Jurkat, Clone E6-1 (cell line): Measurements from ENCODE around the gene MEF2A.

Source experiments
- DNase-seq: peaks from one replicate; pipeline ENCODE4 v3.0.0-alpha.2; 2011; ENCODE audit warnings: low read depth, low spot score
- H3K4me3 ChIP-seq: 2 replicates; pipeline ENCODE4 v1.5.1; 2011; ENCODE audit warnings: mild to moderate bottlenecking, low read length, control low read depth, moderate library complexity

Gene MEF2A

DNA sequence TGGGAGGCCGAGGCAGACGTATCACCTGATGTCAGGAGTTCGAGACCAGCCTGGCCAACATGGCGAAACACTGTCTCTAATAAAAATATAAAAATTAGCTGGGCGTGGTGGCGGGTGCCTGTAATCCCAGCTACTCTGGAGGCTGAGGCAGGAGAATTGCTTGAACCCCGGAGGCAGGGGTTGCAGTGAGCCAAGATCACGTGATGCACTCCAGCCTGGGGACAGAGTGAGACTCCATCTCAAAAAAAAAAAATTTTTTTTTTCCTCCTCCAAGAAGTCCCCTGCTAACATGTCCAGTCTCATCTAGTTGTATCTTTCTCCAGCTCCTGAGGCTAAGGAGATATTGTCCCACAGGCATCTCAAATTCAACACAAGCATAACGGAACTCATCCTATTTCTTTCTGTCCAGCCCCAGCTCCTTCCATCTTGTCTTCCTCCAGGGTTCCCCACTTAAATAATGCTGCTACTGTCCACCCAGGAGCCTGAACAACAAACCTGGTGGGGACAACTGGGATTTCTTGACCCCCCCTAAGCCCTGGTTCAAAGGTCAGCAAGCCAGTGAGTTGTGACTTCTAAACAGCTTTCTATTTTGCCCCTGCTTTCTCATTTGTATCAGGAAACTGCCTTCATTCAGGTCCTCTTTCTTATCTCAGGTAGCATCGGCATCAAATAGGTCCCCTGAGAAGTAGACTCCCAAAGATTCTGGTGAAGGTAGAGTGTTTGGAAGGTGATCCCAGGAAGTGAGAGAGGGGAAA, 4.1 kb upstream of the MEF2A start:
- no peak overlapping the region for H3K4me3 ChIP-seq
- DNase-seq, result no peak

DNA sequence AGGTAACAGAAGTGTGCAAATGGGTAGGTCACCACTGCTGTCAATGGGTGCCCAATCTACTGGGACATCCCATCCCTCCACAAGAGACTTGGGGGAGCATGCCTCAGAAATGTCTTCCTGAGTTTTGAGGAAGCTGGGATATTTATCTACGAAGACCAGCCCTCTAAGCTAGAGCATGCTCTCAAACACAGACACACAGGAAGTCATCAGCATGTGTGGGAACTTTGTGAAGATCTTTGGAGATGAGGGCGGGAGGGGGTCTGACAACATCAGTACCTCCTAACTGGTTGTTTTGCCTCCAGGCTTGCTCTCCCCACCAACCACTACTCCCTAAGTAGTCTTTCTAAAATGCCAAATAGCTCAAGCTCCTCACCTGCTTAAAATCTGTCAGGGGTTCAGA, 3.5 kb upstream of the MEF2A start:
- no peak overlapping the region for H3K4me3 ChIP-seq
- peak; percentile 39 for DNase-seq

DNA sequence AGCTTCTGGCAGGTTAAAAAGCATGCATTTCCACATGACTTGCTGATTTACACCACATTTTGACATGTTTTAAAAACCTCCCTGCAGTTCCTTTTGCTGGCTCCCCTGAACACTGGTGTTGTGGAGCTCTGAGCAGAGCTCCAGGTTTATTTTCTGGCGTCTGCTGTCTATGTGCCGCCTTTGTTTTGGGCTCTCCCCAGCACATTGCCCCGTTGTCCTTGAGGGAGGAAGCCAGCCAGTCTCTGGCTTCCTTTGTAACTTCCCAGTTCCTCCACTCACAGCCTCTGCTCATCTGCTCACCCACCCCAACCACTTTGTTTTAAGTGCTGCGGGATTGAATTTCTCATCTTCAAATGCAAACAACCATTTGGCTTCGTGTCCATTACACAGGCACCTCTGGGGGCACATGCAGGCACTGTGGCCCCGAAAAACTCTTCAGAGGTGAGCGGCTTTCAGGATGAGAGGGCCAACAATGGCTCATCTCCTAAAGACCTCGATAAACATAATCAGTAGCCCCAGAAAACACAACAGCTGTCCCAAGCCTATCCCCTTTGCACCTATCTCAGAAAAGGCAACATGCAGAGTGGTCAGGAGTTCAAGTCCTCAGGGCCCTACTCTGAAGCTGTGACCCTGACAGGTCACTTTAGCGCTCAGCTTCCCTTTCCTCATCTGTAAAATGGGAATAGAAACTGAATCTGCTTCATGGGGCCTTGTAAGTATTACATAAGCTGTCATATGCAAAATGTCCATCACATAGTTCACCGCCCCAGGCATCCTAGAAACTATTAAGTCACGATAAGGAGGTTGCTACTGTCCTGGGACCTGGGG, 1.3 kb upstream of the MEF2A start:
- no peak for DNase-seq
- peak overlapping the region; percentile 81 for H3K4me3 ChIP-seq

DNA sequence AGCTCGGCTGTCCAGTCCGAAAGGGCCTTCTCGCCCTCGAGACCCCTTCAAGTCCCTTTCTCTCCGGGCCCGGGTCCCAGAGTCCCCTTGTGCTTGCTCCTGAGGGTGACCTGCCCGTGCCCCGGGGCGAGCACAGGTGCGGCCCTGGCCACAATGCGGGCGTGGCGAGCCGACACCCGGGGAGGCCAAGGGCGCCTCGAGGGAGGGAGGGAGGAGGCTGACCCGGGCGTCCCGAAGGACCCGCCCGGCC, 810 bp upstream of the MEF2A start:
- DNase-seq, result no peak
- peak overlapping the region; percentile 81 for H3K4me3 ChIP-seq

- DNase-seq, result no peak
- peak overlapping the region; percentile 81 for H3K4me3 ChIP-seq
These were observed 543 bp downstream of the MEF2A start for GRCh38 chr15:99566157-99566897.

DNA sequence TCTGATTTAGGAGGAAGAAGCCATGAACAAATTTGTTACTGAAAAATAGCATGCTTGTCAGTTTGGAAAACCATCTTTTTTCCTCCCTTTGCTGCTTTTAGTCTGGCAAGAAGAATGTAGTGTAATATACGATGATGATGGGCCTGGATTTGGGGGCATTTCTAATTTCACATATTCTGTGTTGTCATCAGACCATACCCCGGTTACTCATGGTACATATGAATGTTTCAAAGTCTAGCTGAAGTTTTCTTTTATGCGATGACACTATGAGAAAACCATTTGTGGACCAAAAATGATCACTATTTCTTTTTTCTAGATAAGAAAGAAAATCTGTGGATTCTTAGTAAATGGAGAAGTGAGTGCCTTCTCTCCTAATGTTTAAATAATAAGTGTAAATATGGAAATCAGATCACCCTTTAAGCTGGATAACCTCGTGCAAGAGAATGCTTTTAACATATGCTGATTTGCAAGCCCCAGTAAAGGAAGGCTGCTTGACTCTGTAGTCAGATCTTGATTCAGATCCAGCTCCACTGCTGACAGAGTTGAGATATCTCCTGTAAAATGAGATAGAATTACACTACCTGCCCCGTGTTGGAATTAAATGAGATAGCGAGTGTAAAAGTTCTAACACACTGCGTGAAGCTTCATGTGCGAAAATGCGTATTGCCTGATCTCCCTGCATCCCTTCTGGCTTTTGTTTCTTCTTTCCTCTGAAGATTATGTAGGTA, 3.0 kb downstream of the MEF2A start:
- H3K4me3 ChIP-seq, result no peak overlapping the region

GRCh38 chr15:99571299-99571698, 5.5 kb downstream of the MEF2A start:
- no peak overlapping the region for H3K4me3 ChIP-seq
- DNase-seq, result no peak

More for the DNA sequence above, 3.0 kb downstream of the MEF2A start:
- no peak for DNase-seq

- no peak overlapping the region for H3K4me3 ChIP-seq
- no peak for DNase-seq
These were observed 8.3 kb downstream of the MEF2A start for GRCh38 chr15:99574048-99574447.

- H3K4me3 ChIP-seq, result no peak overlapping the region
- no peak for DNase-seq
These were observed 8.7 kb downstream of the MEF2A start for GRCh38 chr15:99574502-99574901.

- DNase-seq, result no peak
- no peak overlapping the region for H3K4me3 ChIP-seq
These were observed 13.0 kb downstream of the MEF2A start for GRCh38 chr15:99578809-99579208.

DNA sequence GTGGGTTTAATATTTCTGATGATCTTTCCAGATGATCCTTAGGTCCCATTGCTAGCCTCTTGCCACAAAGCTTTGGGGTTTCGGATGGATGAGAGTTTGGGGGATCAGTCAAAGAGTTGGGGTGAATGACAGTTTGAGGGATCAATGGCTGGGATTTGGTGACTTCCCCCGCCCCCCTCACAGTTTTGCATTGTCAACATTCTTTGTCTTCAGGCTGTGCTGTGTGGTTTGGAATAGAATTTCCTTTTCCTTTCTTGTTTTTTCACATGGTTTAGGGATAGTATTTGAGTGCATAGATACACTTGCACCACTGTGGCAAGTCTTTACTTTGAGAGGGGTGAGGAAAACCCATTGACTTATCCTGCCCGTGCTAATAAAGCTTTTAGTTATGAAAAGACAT, 14.3 kb downstream of the MEF2A start:
- no peak for DNase-seq
- H3K4me3 ChIP-seq, result no peak overlapping the region

DNA sequence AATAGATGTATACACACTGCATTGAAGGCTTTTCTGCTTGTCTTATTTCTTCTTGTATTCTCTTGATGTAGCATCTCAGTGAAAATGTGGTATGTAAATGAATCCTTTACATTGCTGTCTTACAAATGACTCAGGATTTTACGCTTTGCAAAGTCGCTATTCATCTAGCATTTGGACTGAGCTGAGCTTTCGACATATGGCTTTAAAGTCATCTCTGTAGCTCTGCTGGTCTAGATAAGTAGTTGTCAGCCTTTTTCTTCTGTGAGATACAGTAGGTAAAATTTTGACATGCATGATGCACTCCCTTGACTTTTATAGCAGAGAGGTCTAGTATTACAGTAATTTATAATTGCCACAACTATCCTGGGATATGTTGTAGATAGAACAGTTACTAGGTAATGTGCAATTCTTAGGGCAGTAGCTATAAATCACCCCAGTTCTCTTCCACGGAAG, 16.8 kb downstream of the MEF2A start:
- no peak overlapping the region for H3K4me3 ChIP-seq
- DNase-seq, result no peak

DNA sequence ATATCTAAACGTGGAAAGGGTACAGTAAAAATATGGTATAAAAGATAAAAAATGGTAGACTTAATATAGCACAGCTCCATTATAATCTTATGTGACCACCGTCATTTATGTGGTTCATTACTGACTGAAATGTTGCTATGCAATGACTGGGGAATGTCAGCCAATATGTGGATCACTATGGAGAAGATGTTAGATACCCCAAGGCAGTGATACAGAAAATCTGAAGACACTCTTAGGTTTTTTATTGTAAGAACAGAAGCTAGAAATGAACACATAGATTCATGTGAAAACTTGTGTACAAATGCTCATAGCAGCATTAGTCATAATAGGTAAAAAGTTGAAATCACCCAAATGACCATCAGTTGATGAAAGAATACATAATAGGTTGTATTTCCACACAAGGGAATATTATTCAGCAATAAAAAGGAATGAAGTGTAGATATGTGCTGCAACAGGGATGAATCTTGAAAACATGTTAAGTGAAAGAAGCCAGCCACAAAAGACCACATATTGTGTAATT, 18.4 kb downstream of the MEF2A start:
- no peak for DNase-seq
- no peak overlapping the region for H3K4me3 ChIP-seq

DNA sequence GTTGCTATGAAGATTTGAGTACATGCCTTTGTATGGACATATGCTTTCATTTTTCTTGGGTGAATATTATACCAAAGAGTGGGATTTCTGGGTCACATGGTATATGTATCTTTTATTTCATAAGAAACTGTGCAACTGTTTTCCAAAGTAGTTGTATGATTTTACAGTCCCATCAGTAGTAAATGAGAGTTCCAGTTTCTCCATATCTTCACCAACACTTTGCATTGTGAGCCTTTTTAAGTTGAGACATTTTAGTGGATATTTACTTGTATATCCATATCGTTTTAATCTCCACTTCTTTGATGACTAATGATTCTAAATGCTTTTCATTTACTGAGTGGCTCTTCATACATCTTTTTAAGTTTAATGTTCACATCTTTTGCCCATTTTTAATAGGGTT, 20.3 kb downstream of the MEF2A start:
- no peak overlapping the region for H3K4me3 ChIP-seq
- no peak for DNase-seq

GRCh38 chr15:99589801-99590200, 24.0 kb downstream of the MEF2A start:
- no peak overlapping the region for H3K4me3 ChIP-seq
- peak; percentile 62 for DNase-seq

GRCh38 chr15:99590913-99591646, 25.3 kb downstream of the MEF2A start:
- no peak for DNase-seq
- H3K4me3 ChIP-seq, result no peak overlapping the region

DNA sequence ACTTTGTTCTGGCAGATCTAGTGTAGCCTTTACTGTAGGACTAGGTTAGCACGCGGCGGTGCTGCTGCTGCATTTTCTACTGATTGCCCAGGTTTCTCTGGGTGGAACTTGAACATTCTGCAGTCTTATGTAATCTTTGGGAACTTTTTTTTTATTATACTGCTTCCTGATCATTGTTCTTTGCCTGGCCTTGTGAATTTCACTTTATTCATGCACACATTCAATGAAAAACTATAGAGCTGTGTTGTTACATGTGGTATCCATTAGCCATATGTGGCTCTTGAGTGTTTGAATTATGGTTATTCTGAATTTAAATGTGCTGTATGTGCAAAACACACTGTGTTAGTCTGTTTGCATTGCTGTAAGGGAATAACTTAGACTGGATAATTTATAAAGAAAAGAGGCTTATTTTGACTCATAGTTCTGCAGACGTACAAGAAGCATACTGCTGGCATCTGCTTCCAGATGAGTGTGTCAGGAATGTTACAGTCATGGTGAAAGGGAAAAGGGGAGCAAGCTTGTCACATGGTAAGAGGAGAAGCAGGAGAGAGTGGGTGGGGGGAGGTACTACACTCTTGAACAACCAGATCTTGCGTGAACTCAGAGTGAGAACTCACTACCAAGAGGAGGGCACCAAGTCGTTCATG, 26.5 kb downstream of the MEF2A start:
- no peak overlapping the region for H3K4me3 ChIP-seq
- DNase-seq, result no peak

- DNase-seq, result no peak
- no peak overlapping the region for H3K4me3 ChIP-seq
These were observed 27.3 kb downstream of the MEF2A start for GRCh38 chr15:99593070-99593469.
